ENCODE measurements around the gene FEM1A. TPM values are rescaled to one million over a fixed set of nuclear protein-coding genes. Genes with fewer than 3 reads are reported as not detected.
"Not testable (repeated sequence)": the region's sequence is repeated elsewhere in the genome, so short reads cannot be mapped to it uniquely, and the experiment has no call there.

Gene FEM1A
- total RNA-seq, 1 experiment from 2014 or later, result 26.6 TPM

DNA sequence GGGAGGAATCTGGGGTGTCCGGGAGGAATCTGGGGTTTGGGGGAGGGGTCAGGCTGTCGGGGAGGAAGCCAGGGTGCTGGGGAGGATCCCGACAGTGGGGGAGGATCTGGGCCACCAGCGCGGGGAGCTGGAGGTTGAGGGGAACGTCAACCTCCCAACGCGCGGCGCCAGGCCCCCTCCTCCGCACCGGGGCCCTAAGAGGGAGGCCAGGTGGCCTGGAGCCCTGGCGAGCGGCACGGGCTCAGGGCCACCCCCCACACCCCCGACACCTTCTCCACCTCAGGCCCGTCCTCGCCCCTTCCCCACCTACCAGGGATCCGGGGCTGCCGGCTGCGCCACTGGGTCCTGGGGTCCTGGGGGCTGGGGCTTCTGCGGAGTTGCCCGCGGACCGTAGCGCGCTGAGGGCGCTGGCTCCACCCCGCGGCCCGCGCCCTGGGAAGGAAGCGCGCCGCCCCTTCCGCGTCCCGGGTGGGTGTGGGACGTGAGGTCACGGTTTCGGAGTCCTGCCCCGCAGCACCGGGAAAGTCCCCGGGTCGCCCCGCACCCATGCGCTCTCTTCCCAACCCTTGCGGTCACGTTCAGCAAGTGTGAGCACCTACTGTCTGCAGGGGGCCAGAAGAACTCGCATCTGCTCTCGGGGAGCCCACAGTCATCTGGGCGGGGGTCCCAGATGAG lies 39.9 kb downstream of the FEM1A start, which contains the start of gene TICAM1:
TICAM1 (minus strand) TSS at position 409 of the 675 bp plus-strand sequence. CDS start 13,335 bp downstream, outside the sequence.
- in situ Hi-C loops (cut with HindIII; ENCODE audit: low sequenced_read_pairs), result no loop called here
- no peak for DNase-seq (ENCODE audit: low spot score)

DNA sequence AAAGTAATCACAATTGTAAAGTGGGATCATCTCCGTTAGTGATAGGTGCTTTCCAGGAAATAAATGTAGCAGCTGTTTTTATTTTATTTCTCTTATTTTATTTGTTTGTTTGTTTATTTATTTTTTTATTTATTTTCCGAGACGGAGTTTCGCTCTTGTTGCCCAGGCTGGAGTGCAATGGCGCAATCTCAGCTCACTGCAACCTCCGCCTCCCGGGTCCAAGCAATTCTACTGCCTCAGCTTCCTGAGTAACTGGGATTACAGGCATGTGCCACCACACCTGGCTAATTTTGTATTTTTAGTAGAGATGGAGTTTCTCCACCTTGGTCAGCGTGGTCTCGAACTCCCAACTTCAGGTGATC lies 40.4 kb downstream of the FEM1A start:
- DNase-seq (ENCODE audit: low spot score), result not testable (repeated sequence)

GRCh38 chr19:4832776-4833175 lies 41.2 kb downstream of the FEM1A start:
- no peak for DNase-seq (ENCODE audit: low spot score)
- in situ Hi-C loops (cut with HindIII; ENCODE audit: low sequenced_read_pairs), result no loop called here

More for the DNA sequence above, 40.4 kb downstream of the FEM1A start:
- in situ Hi-C loops (cut with HindIII; ENCODE audit: low sequenced_read_pairs), result not testable (repeated sequence)

DNA sequence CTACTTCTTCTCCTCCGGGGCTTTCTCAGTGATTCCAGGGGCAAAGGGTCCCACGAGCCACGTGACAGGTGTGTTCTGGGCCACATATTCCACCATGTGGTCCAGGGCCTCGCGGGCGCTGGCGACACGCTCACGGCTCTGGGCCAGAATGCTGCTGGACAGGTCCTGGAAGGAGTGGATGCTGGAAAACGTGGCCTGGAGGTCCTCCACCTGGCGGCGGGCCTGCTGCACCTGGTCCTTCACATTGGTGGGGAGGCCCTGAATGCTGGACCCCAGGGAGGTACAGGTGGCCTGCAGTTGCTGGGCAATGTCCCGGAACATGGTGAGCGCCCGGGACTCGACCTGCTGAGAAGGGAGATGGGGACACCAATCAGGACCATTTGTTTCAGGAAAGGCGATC lies 47.7 kb downstream of the FEM1A start:
- no peak for DNase-seq (ENCODE audit: low spot score)
- in situ Hi-C loops (cut with HindIII; ENCODE audit: low sequenced_read_pairs), result no loop called here

DNA sequence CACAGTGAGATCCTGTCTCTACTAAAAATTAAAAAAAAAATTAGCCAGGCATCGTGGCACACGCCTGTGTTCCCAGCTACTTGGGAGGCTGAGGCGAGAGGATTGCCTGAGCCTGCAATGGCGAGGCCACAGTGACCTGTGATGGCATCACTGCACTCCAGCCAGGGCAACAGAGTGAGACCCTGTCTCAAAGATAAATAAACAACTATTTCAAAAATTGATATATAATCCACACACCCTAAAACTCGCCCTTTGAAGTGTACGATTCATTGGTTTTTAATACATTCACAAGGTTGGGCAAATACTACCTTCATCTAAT lies 52.1 kb downstream of the FEM1A start:
- in situ Hi-C loops (cut with HindIII; ENCODE audit: low sequenced_read_pairs), result no loop called here
- no peak for DNase-seq (ENCODE audit: low spot score)

- in situ Hi-C loops (cut with HindIII; ENCODE audit: low sequenced_read_pairs), result no loop called here
- no peak for DNase-seq (ENCODE audit: low spot score)
Measured at GRCh38 chr19:4844348-4845179, 53.0 kb downstream of the FEM1A start.

GRCh38 chr19:4845975-4846374 lies 54.4 kb downstream of the FEM1A start:
- DNase-seq (ENCODE audit: low spot score); in situ Hi-C loops (cut with HindIII; ENCODE audit: low sequenced_read_pairs): not testable (repeated sequence)

DNA sequence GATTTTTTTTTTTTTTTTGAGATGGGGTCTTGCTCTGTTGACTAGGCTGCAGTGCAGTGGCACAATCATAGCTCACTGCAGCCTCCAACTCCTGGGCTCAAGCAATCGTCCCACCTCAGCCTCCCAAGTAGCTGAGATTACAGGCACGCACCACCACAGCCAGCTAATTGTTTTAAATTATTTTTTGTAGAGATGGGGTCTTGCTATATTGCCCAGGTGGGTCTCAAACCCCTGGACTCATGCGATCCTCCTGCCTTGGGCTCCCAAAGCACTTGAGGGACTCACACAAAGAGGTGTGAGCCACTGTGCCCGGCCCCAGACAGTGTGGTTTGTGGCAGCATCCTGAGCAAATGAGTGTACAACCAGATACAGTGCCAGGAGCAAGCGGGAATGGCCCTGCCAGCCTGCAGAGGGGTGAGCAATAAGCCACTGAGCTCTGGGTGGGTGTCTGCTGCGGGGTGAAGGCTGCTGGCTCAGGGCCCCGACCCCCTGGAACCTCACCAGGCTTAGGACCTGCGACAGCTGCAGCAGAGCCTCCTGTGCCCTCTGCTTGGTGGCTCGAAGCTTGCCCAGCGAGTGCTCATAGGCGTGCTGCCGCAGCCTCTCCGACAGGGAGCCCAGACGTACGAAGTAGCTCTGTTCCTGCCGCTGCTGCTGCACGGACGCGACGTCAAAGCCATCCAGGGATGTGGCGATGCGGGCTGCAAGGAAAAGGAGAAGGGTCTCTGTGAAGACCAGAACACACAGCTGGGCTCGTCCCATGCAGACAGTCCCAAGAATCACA lies 55.8 kb downstream of the FEM1A start:
- DNase-seq (ENCODE audit: low spot score), result no peak
- in situ Hi-C loops (cut with HindIII; ENCODE audit: low sequenced_read_pairs), result no loop called here

DNA sequence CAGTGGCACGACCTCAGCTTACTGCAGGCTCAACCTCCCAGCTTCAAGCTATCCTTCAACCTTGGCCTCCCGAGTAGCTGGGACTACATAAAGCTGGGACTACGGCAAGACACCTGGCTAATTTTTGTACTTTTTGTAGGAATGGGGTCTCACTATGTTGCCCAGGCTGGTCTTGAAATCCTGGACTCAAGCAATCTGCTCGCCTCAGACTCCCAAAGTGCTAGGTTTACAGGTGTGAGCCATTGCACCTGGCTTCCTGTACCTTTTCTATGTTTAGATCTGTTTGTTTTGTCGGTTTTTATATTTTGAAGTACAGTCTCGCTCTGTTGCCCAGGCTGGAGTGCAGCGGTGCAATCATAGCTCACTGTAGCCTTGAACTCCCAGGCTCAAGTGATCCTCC lies 57.5 kb downstream of the FEM1A start:
- no peak for DNase-seq (ENCODE audit: low spot score)
- in situ Hi-C loops (cut with HindIII; ENCODE audit: low sequenced_read_pairs), result no loop called here

Other genes with a start within 250 kb of the FEM1A start
- 147 and 162 TPM in 2 replicates for gene SEMA6B, start 232.1 kb upstream of the FEM1A start, total RNA-seq (2014; rRNA removed; shearing (Covaris generic))
- 5.7 and 6.6 TPM in 2 replicates for gene TNFAIP8L1, start 152.2 kb upstream of the FEM1A start, total RNA-seq (2014; rRNA removed; shearing (Covaris generic))
- gene MYDGF, start 121.4 kb upstream of the FEM1A start, total RNA-seq (2014; rRNA removed; shearing (Covaris generic)), result 182 and 187 TPM in 2 replicates
- gene DPP9, start 67.9 kb upstream of the FEM1A start, total RNA-seq (2014; rRNA removed; shearing (Covaris generic)), result 20.4 and 22.5 TPM in 2 replicates
- gene TICAM1, start 40.0 kb downstream of the FEM1A start, total RNA-seq (2014; rRNA removed; shearing (Covaris generic)), result not detected in 2 replicates
- 231 TPM in 2 replicates for gene PLIN3, start 75.9 kb downstream of the FEM1A start, total RNA-seq (2014; rRNA removed; shearing (Covaris generic))
- gene ARRDC5, start 111.2 kb downstream of the FEM1A start, total RNA-seq (2014; rRNA removed; shearing (Covaris generic)), result not detected in 2 replicates
- gene UHRF1, start 117.8 kb downstream of the FEM1A start, total RNA-seq (2014; rRNA removed; shearing (Covaris generic)), result 88.6 and 112 TPM in 2 replicates
- 15.5 and 19.3 TPM in 2 replicates for gene KDM4B, start 177.4 kb downstream of the FEM1A start, total RNA-seq (2014; rRNA removed; shearing (Covaris generic))

Data from G401 (cell line).